HL-60 (cell line): Measurements from ENCODE around the gene IRAK2.

Source experiments
- DNase-seq, 2 experiments: peaks; one replicate each; pipeline ENCODE4 v3.0.0-alpha.2; 2010 to 2020; ENCODE audit warnings: low read depth in 1 of 2, low spot score in 1 of 2
- H3K27ac ChIP-seq: fragments of 250-450 bp; sonication (Bioruptor Pico); replicated peaks from 2 replicates; pipeline ENCODE4 v1.5.1; 2020; ENCODE audit warnings: mild to moderate bottlenecking, moderate library complexity
- H3K27me3 ChIP-seq: fragments of 250-450 bp; sonication (Bioruptor Pico); 2 replicates; pipeline ENCODE4 v1.5.1; 2021; ENCODE audit warnings: mild to moderate bottlenecking, moderate library complexity; ENCODE audit not compliant: insufficient read depth, poor library complexity, severe bottlenecking
- H3K4me3 ChIP-seq: replicated peaks from 2 replicates; pipeline ENCODE4 v1.5.1; 2011; ENCODE audit warnings: mild to moderate bottlenecking, control low read depth, low read length; ENCODE audit not compliant: insufficient read depth
- GABPA ChIP-seq: IDR thresholded peaks from 2 replicates; pipeline ENCODE4 v1.6.1; 2012; ENCODE audit warnings: low read depth
- POLR2AphosphoS5 ChIP-seq: IDR thresholded peaks from 2 replicates; pipeline ENCODE4 v1.6.1; 2012; ENCODE audit warnings: low read depth
- SPI1 ChIP-seq: IDR thresholded peaks from 2 replicates; pipeline ENCODE4 v1.6.1; 2012; ENCODE audit warnings: low read depth, mild to moderate bottlenecking, borderline replicate concordance
- TF ChIP-seq, protein P1 (sequence below): IDR thresholded peaks from one replicate; pipeline ENCODE4 v1.5.1; 2011; ENCODE audit warnings: low read length, control low read depth, inconsistent platforms; ENCODE audit not compliant: insufficient read depth
- TF ChIP-seq, protein P2 (sequence below): IDR thresholded peaks from 2 replicates; pipeline ENCODE4 v1.6.1; 2012; ENCODE audit warnings: low read depth; ENCODE audit not compliant: insufficient replicate concordance

The IRAK2 gene

DNA sequence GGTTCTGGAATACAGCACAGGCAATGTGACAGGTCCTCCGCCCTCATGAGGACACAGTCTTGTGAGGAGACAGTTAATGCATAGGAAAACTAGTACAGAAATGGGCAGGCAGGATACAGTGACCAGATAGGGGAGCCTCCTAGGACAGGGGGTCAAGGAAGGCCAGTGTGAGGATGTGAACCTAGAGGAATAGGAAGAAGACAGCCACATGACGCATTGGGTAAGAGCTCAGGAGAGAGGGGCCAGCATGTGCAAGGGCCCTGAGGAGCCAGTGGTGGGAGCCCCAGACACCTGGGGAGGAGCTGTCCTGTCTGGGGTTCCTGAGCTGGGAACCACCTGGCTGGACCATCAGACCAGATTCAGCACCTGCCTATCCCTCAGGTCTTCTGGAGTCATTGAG lies 15.6 kb downstream of the IRAK2 start:
- Histone ChIP-seq H3K4me3 (no peak overlapping the region), H3K27me3 (no peaks in the 10 kb centered on the region), H3K27ac (peak overlapping the region; percentile 67)
- no peak for DNase-seq
- no peak for TF ChIP-seq SPI1
- TF ChIP-seq, protein P1, sequence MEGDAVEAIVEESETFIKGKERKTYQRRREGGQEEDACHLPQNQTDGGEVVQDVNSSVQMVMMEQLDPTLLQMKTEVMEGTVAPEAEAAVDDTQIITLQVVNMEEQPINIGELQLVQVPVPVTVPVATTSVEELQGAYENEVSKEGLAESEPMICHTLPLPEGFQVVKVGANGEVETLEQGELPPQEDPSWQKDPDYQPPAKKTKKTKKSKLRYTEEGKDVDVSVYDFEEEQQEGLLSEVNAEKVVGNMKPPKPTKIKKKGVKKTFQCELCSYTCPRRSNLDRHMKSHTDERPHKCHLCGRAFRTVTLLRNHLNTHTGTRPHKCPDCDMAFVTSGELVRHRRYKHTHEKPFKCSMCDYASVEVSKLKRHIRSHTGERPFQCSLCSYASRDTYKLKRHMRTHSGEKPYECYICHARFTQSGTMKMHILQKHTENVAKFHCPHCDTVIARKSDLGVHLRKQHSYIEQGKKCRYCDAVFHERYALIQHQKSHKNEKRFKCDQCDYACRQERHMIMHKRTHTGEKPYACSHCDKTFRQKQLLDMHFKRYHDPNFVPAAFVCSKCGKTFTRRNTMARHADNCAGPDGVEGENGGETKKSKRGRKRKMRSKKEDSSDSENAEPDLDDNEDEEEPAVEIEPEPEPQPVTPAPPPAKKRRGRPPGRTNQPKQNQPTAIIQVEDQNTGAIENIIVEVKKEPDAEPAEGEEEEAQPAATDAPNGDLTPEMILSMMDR, result no peak
- no peak for TF ChIP-seq POLR2AphosphoS5
- TF ChIP-seq GABPA, result no peak
- TF ChIP-seq, protein P2, sequence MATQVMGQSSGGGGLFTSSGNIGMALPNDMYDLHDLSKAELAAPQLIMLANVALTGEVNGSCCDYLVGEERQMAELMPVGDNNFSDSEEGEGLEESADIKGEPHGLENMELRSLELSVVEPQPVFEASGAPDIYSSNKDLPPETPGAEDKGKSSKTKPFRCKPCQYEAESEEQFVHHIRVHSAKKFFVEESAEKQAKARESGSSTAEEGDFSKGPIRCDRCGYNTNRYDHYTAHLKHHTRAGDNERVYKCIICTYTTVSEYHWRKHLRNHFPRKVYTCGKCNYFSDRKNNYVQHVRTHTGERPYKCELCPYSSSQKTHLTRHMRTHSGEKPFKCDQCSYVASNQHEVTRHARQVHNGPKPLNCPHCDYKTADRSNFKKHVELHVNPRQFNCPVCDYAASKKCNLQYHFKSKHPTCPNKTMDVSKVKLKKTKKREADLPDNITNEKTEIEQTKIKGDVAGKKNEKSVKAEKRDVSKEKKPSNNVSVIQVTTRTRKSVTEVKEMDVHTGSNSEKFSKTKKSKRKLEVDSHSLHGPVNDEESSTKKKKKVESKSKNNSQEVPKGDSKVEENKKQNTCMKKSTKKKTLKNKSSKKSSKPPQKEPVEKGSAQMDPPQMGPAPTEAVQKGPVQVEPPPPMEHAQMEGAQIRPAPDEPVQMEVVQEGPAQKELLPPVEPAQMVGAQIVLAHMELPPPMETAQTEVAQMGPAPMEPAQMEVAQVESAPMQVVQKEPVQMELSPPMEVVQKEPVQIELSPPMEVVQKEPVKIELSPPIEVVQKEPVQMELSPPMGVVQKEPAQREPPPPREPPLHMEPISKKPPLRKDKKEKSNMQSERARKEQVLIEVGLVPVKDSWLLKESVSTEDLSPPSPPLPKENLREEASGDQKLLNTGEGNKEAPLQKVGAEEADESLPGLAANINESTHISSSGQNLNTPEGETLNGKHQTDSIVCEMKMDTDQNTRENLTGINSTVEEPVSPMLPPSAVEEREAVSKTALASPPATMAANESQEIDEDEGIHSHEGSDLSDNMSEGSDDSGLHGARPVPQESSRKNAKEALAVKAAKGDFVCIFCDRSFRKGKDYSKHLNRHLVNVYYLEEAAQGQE, result no peak

DNA sequence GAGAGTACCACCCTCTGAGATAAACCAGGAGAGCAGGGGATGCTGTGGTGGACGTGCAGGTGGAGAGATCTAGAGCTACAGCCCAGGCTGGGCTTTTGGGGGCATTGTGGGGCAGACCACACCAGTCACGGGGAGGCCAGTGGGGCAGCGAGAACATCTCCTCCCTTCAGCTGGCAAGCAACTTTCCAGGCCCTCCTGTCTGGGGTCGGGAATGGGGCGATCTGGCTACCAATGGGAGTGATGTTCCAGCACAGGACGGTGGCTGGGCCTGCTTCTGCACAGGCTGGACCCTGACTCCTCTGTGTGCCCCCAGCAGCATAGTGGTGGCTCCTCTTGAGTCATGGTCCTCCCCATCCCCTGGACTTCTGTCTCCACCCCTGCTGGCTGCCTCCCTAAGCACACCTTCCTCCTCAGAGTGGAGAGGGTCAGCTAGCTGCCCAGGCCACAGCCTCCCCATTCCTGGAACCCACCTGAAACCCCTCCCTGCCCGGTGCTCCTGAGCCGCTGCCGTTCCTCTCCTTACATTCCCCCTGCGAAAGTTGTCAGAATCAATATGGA lies 16.1 kb downstream of the IRAK2 start:
- no peak overlapping the region for H3K4me3 ChIP-seq
- no peaks in the 10 kb centered on the region for H3K27me3 ChIP-seq
- DNase-seq, result no peak
- TF ChIP-seq SPI1 (no peak), POLR2AphosphoS5 (no peak), GABPA (no peak)
- TF ChIP-seq, protein P1, result no peak
- TF ChIP-seq, protein P2, result no peak
- H3K27ac ChIP-seq, result peak overlapping the region; percentile 67

DNA sequence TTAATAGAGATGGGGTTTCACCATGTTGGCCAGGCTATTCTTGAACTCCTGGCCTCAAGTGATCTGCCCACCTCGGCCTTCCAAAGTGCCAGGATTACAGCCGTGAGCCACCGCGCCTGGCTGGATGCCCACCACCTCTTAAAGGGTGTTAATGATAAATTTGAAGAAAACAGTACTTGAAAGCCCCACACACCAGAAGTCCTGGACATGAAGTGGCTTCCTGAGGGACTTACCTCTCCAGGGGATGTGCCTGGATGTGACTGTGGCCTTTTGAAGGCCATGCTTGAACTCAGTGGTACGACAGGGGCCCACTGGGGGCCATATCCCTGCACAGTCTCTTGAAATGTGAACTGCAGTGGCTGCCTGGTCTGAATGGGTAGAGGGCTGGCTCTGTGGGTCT lies 18.2 kb downstream of the IRAK2 start:
- TF ChIP-seq SPI1 (no peak), GABPA (no peak), POLR2AphosphoS5 (no peak)
- TF ChIP-seq, protein P2, result no peak
- TF ChIP-seq, protein P1, result no peak
- no peak for DNase-seq
- no peak overlapping the region for H3K4me3 ChIP-seq
- no peak overlapping the region for H3K27ac ChIP-seq
- H3K27me3 ChIP-seq, result no peaks in the 10 kb centered on the region
